ENCODE data around the gene NIPAL3.

DNA sequence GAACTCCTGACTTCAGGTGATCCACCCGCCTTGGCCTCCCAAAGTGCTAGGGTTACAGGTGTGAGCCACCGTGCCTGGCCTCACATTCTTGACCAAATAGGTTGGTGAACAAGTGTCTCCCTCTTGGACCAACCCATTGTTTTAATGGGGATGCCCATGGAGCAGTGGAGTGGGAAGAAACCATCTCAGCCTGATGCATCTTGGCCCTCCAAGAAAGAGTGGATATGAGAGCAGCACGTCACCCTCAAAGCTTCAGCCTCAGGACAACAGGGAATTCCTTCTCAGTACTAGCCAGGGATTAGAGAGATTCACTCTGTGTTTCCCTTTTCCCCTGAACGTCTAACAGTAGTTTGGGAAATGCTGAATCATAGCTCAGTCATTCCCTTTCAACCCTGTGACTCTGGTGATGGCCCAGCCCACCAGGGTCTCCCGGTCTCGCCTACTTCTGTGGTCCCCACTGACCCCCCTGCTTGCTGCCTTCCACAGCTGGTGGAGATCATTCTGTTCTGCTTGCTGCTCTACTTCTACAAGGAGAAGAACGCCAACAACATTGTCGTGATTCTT is 37.4 kb downstream of the NIPAL3 start:
- TF ChIP-seq GATA2 (IDR thresholded peaks at IDR 0.05; ENCODE audit: low read depth, low read length): no peak
- TF ChIP-seq GATA3 (IDR thresholded peaks at IDR 0.05; ENCODE audit: low read depth, low read length): no peak

All from SH-SY5Y (cell line).